Upper lobe of left lung (tissue), 6 donors: ENCODE data around the gene FAM236A. TPM values are rescaled to one million over a fixed set of nuclear protein-coding genes. Genes with fewer than 3 reads are reported as not detected.
"Not testable (repeated sequence)": the region's sequence is repeated elsewhere in the genome, so short reads cannot be mapped to it uniquely, and the experiment has no call there.

Experiments
- ATAC-seq, 2 donors: fragments of 200-7000 bp; cut with Tn5 transposase; one replicate each; pipeline ENCODE4 v1.9.1; 2022; ENCODE audit warnings: mild to moderate bottlenecking in 2 of 2, moderate library complexity in 2 of 2; ENCODE audit not compliant: low FRiP score in 2 of 2
- DNase-seq, 2 donors: peaks; one replicate each; pipeline ENCODE4 v3.0.0-alpha.2; 2019 to 2020
- H3K27ac ChIP-seq, 4 donors: fragments of 200-600 bp; sonication (generic); one replicate each; pipeline ENCODE4 v1.5.1; 2016 to 2019
- H3K27me3 ChIP-seq, 4 donors: fragments of 200-600 bp; sonication (generic); one replicate each; pipeline ENCODE4 v1.5.1; 2017 to 2019
- H3K36me3 ChIP-seq, 4 donors: fragments of 200-600 bp; sonication (generic); one replicate each; pipeline ENCODE4 v1.5.1; 2016 to 2019
- H3K4me1 ChIP-seq, 4 donors: fragments of 200-600 bp; sonication (generic); one replicate each; pipeline ENCODE4 v1.5.1; 2018 to 2019
- H3K4me3 ChIP-seq, 4 donors: fragments of 200-600 bp; sonication (generic); one replicate each; pipeline ENCODE4 v1.5.1; 2017 to 2019; ENCODE audit warnings: mild to moderate bottlenecking in 2 of 4, moderate library complexity in 1 of 4
- H3K9me3 ChIP-seq, 4 donors: fragments of 200-600 bp; sonication (generic); one replicate each; pipeline ENCODE4 v1.5.1; 2018 to 2019
- WGBS, 2 donors: methylation state at CpG; one replicate each; pipeline ENCODE4 v1.1.5; 2017 to 2018; 5-methylcytosine and 5-hydroxymethylcytosine counted together
- total RNA-seq, 6 donors: library from RNA; depleted of rRNA in 4 of 6; stranded (reverse); fragments of >200 nt in 4 of 6; gene quantifications; one replicate each; pipeline versions ENCODE4 v1.1.0 to v1.2.1, GENCODE V29; 2016 to 2021
- donor health status: DM: no; HTN: no; CAD: no; lungs with moderate emphysema.
- donor health status: DM: no; HTN: yes; CAD: no; lungs with severe emphysema.

Gene FAM236A
- total RNA-seq: not detected

DNA sequence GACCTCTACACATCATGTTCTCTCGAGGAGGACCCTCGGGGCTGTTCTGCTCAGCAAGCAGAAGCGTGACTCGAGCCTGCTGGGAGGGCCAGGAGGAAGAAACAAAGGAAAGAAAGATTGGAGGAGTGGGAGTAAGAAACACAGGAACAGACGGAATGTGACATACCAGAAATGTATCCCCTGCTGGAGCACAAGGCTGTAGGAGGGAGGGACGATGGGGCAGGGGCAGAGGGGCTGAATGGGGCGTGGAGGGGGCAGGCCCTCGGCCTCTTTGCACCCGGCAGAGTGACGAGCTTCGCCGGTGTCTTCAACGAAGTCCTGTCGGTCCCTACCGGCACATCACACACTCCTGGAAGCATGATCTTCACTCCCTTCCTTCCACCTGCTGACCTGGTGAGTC lies at the start of gene FAM236A:
Gene FAM236A, plus strand, starts transcription at position 301 of the 400 bp plus-strand sequence. Its CDS starts 57 bp downstream, at position 358.
- H3K27ac ChIP-seq, H3K27me3 ChIP-seq, DNase-seq, H3K36me3 ChIP-seq, H3K4me3 ChIP-seq, H3K4me1 ChIP-seq, ATAC-seq, H3K9me3 ChIP-seq: not testable (repeated sequence)
- no CpG with 5 or more reads among the region's 15 CpGs for WGBS, 2 donors

DNA sequence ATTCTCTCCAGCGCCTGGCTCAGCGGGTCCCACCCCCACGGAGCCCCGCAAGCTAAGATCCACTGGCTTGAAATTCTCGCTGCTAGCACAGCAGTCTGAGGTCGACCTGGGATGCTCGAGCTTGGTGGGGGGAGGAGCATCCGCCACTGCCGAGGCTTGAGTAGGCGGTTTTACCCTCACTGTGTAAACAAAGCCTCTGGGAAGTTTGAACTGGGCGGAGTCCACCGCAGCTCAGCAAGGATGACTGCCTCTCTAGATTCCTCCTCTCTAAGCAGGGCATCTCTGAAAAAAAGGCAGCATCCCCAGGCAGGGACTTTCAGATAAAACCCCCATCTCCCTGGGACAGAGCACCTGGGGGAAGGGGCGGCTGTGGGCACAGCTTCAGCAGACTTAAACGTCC lies 48.3 kb upstream of the FAM236A start:
- ATAC-seq: not testable (repeated sequence)
- no CpG with 5 or more reads among the region's 14 CpGs for WGBS, 2 donors

DNA sequence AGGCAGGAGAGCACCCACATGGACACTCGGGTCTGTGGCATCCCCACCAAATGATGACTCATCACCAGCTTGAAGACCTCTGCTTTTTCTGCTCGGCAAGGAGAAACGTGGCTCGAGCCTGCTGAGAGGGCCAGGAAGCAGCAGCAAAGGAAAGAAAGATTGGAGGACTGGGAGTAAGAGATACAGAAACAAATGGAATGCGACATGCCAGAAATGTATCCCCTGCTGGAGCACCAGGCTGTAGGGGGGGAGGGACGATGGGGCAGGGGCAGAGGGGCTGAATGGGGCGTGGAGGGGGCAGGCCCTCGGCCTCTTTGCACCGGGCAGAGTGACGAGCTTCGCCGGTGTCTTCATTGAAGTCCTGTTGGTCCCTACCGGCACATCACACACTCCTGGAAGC lies 25.7 kb upstream of the FAM236A start, which contains the start of gene FAM236C:
Gene FAM236C, plus strand, starts transcription at position 301 of the 400 bp plus-strand sequence. CDS start 100 bp downstream, outside the sequence.
- not testable (repeated sequence) for DNase-seq

More for the DNA sequence above, 48.3 kb upstream of the FAM236A start:
- H3K27ac ChIP-seq, H3K4me1 ChIP-seq, DNase-seq, H3K9me3 ChIP-seq, H3K4me3 ChIP-seq, H3K36me3 ChIP-seq, H3K27me3 ChIP-seq: not testable (repeated sequence)

GRCh38 chrX:72916096-72916495 lies 21.9 kb upstream of the FAM236A start:
- not testable (repeated sequence) for H3K4me3 ChIP-seq, H3K27ac ChIP-seq, H3K9me3 ChIP-seq, H3K4me1 ChIP-seq, ATAC-seq, DNase-seq, H3K36me3 ChIP-seq, H3K27me3 ChIP-seq
- 100% methylated on average over 1 of the region's 5 CpGs; no CpG with 5 or more reads in 1 of the 2 donors for WGBS, 2 donors

More for the DNA sequence above, 25.7 kb upstream of the FAM236A start, which contains the start of gene FAM236C:
- not testable (repeated sequence) for H3K4me1 ChIP-seq, ATAC-seq, H3K27ac ChIP-seq, H3K4me3 ChIP-seq, H3K27me3 ChIP-seq, H3K36me3 ChIP-seq, H3K9me3 ChIP-seq
- no CpG with 5 or more reads among the region's 13 CpGs for WGBS, 2 donors

DNA sequence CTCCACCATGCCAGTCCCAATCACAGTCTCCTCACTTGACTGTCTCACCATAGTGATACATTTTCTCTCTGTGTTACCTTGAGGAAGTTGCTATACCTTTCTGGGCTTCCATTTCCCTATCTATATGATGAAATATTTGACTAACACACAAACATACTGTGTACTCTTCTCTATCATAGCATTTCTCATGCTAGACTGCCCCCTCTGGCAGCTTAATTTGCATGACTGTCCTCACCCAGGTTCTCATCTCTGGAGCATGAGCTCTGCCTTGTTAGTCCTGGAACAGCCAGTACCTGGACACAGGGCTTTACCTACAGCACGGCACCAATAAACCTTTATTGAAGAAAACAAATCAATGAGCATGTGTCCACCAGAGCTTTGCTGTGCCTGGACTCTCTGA lies 5.7 kb upstream of the FAM236A start:
- H3K4me1 ChIP-seq, ATAC-seq, DNase-seq, H3K27me3 ChIP-seq, H3K9me3 ChIP-seq, H3K27ac ChIP-seq, H3K4me3 ChIP-seq, H3K36me3 ChIP-seq: not testable (repeated sequence)
- WGBS, 2 donors: no CpG with 5 or more reads among the region's 1 CpG

DNA sequence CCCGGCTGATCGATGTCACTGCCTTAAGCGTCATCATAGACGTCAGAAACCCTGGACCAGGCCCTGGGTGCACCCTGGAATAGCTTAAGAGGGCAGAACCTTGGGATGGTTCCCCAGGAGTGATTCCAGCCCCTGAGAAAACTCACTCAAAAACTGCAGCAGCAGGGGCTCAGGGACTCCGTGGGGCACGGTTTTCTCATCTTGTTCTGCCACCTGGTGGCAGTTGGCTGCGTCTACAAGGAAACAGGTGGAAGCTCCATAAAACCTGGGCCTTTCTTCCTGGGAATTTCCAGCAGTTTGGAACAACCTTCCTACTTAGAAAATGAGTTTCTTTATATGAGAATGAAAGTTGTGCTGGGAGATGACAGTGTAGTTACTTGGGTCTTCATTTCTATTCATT lies 1.6 kb upstream of the FAM236A start:
- not testable (repeated sequence) for H3K9me3 ChIP-seq, H3K36me3 ChIP-seq, H3K4me1 ChIP-seq, H3K27ac ChIP-seq, DNase-seq, H3K4me3 ChIP-seq, H3K27me3 ChIP-seq, ATAC-seq
- WGBS, 2 donors: no CpG with 5 or more reads among the region's 7 CpGs

GRCh38 chrX:72936882-72937455 lies 1.0 kb upstream of the FAM236A start:
- WGBS, 2 donors: no CpG with 5 or more reads among the region's 8 CpGs
- DNase-seq: not testable (repeated sequence)

GRCh38 chrX:72942272-72942671 lies 4.3 kb downstream of the FAM236A start:
- not testable (repeated sequence) for H3K4me1 ChIP-seq

More at GRCh38 chrX:72936882-72937455, 1.0 kb upstream of the FAM236A start:
- not testable (repeated sequence) for H3K27me3 ChIP-seq, H3K27ac ChIP-seq, H3K4me3 ChIP-seq, H3K9me3 ChIP-seq, H3K4me1 ChIP-seq, H3K36me3 ChIP-seq, ATAC-seq

GRCh38 chrX:72943035-72943818 lies 5.2 kb downstream of the FAM236A start:
- not testable (repeated sequence) for H3K4me3 ChIP-seq, H3K9me3 ChIP-seq, ATAC-seq, H3K27ac ChIP-seq, H3K36me3 ChIP-seq, DNase-seq, H3K4me1 ChIP-seq, H3K27me3 ChIP-seq
- WGBS, 2 donors: no CpG with 5 or more reads among the region's 44 CpGs

More at GRCh38 chrX:72942272-72942671, 4.3 kb downstream of the FAM236A start:
- DNase-seq, H3K27me3 ChIP-seq, H3K36me3 ChIP-seq, H3K9me3 ChIP-seq, H3K27ac ChIP-seq, H3K4me3 ChIP-seq, ATAC-seq: not testable (repeated sequence)
- WGBS, 2 donors: no CpG with 5 or more reads among the region's 6 CpGs

DNA sequence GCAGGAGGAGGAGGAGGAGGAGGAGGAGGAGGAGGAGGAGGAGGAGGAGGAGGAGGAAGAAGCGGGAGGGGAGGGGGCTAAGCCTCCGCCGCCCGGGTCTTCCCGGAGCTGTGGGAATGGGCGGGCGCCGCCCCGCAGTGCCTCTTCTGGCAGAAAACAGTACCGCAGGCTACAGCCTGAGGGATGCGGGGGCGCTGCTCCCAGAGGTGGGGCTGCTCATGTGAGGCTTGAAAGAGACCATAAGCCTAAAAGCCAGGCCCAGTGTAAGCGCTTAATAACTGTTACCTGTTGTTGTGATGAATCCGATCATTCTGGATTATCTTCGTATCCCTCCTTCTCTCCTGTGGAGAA lies 5.8 kb downstream of the FAM236A start, which contains the start of gene DMRTC1:
Gene DMRTC1, minus strand, starts transcription at position 19 of the 351 bp plus-strand sequence. CDS start 68,143 bp downstream, outside the sequence.
- DNase-seq, H3K36me3 ChIP-seq, H3K4me3 ChIP-seq, H3K4me1 ChIP-seq, H3K9me3 ChIP-seq, H3K27ac ChIP-seq, H3K27me3 ChIP-seq: not testable (repeated sequence)
- ATAC-seq: peak; percentile 69 to 81
- no CpG with 5 or more reads among the region's 15 CpGs for WGBS, 2 donors

- H3K9me3 ChIP-seq, H3K36me3 ChIP-seq, DNase-seq, H3K27me3 ChIP-seq, ATAC-seq, H3K4me3 ChIP-seq, H3K4me1 ChIP-seq, H3K27ac ChIP-seq: not testable (repeated sequence)
- WGBS, 2 donors: no CpG with 5 or more reads among the region's 9 CpGs
These were observed 22.0 kb downstream of the FAM236A start for GRCh38 chrX:72959971-72960370.

DNA sequence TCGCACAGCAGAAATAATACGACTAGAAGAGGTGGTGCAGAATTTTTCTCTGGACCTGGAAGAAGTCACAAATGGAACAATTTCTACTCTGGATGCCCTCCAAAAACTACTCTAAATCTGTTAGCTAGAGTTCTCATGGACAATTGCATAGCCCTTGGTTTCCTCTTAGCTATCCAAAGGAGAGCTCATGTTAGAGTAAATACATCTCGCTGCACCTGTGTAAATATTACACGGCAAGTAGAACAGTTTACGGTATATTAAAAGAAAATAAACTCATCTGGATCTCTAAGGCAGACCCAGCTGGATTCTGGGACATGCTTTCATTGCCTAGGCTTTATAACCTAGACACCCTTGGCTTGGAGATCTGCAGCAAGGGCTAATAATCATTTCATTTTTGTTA lies 33.9 kb downstream of the FAM236A start:
- H3K36me3 ChIP-seq, H3K4me1 ChIP-seq, H3K9me3 ChIP-seq, DNase-seq, H3K27ac ChIP-seq, H3K27me3 ChIP-seq, H3K4me3 ChIP-seq, ATAC-seq: not testable (repeated sequence)
- WGBS, 2 donors: no CpG with 5 or more reads among the region's 5 CpGs

DNA sequence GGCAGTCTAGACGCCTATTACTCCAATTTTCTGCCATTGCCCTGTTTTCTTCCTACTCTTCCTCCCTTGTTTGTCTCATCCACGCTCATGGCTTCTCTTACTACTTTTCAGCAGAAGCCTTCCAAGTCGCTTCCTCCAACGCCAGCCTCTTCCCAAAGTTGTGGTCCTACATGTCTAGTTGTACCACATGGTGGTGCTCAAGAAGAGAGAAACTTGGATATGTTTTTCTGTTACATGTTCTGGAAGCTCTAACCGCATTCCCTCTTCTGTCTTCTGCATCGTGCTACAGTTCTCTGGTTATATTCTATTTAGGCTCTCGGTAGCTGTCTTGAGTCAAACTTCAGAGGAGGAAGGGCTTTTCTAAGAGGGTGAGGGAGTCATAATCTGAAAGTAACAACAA lies 36.9 kb downstream of the FAM236A start:
- not testable (repeated sequence) for H3K27me3 ChIP-seq, H3K4me3 ChIP-seq, ATAC-seq, H3K36me3 ChIP-seq, H3K9me3 ChIP-seq, H3K4me1 ChIP-seq, DNase-seq, H3K27ac ChIP-seq
- WGBS, 2 donors: no CpG with 5 or more reads among the region's 7 CpGs
